ENCODE results near the gene SLC16A3.
"Not testable (repeated sequence)": the region's sequence is repeated elsewhere in the genome, so short reads cannot be mapped to it uniquely, and the experiment has no call there.

Gene SLC16A3

GRCh38 chr17:82204831-82205719 is 23.8 kb upstream of the SLC16A3 start:
- no peak for DNase-seq (ENCODE audit: low read depth in 3 of 3)

- DNase-seq (ENCODE audit: low read depth in 3 of 3), result peak; percentile 57 to 74 (median 67)
Observed at GRCh38 chr17:82205720-82206508, 22.9 kb upstream of the SLC16A3 start.

- not testable (repeated sequence) for DNase-seq (ENCODE audit: low read depth in 3 of 3)
Observed at GRCh38 chr17:82210655-82211054, 18.2 kb upstream of the SLC16A3 start.

- peak; percentile 52 to 68 (median 56) for DNase-seq (ENCODE audit: low read depth in 3 of 3)
Observed at GRCh38 chr17:82212331-82213250, 16.3 kb upstream of the SLC16A3 start, which contains the start of gene CCDC57. Gene CCDC57, minus strand, starts transcription at chr17:82212842. Its CDS starts 10,898 bp downstream, at chr17:82201944.

- no peak for DNase-seq (ENCODE audit: low read depth in 3 of 3)
Observed at GRCh38 chr17:82213251-82214011, 15.4 kb upstream of the SLC16A3 start.

GRCh38 chr17:82214012-82214628 is 14.7 kb upstream of the SLC16A3 start:
- DNase-seq (ENCODE audit: low read depth in 3 of 3), result no peak

- DNase-seq (ENCODE audit: low read depth in 3 of 3), result no peak
Observed at GRCh38 chr17:82215095-82215971, 13.5 kb upstream of the SLC16A3 start.

- no peak for DNase-seq (ENCODE audit: low read depth in 3 of 3)
Observed at GRCh38 chr17:82215972-82216300, 12.9 kb upstream of the SLC16A3 start.

GRCh38 chr17:82216301-82217119 is 12.3 kb upstream of the SLC16A3 start:
- DNase-seq (ENCODE audit: low read depth in 3 of 3), result no peak

GRCh38 chr17:82217120-82217529 is 11.7 kb upstream of the SLC16A3 start:
- no peak for DNase-seq (ENCODE audit: low read depth in 3 of 3)

- no peak for DNase-seq (ENCODE audit: low read depth in 3 of 3)
Observed at GRCh38 chr17:82217530-82218204, 11.2 kb upstream of the SLC16A3 start.

GRCh38 chr17:82218349-82219075 is 10.3 kb upstream of the SLC16A3 start:
- DNase-seq (ENCODE audit: low read depth in 3 of 3), result no peak

GRCh38 chr17:82219083-82219482 is 9.8 kb upstream of the SLC16A3 start:
- no peak for DNase-seq (ENCODE audit: low read depth in 3 of 3)

GRCh38 chr17:82219753-82220709 is 8.8 kb upstream of the SLC16A3 start:
- no peak for DNase-seq (ENCODE audit: low read depth in 3 of 3)

GRCh38 chr17:82221341-82221902 is 7.4 kb upstream of the SLC16A3 start:
- no peak for DNase-seq (ENCODE audit: low read depth in 3 of 3)

GRCh38 chr17:82222816-82223215 is 6.0 kb upstream of the SLC16A3 start:
- no peak for DNase-seq (ENCODE audit: low read depth in 3 of 3)
